IPS-NIHi7 (cell line): ENCODE measurements around the gene OSTC.
A peak's percentile ranks its signal among the peaks of the same experiment; 100 is the strongest.

Experiments
- DNase-seq: peaks from one replicate; pipeline ENCODE4 v3.0.0; 2012; ENCODE audit warnings: mixed read lengths; ENCODE audit errors: extremely low spot score

The OSTC gene

GRCh38 chr4:108650212-108651013 lies at the start of gene OSTC:
Gene OSTC, plus strand, starts transcription at chr4:108650599. Its CDS starts 57 bp downstream, at chr4:108650656.
- peak; percentile 97 for DNase-seq

GRCh38 chr4:108601106-108601505 lies 49.3 kb upstream of the OSTC start:
- DNase-seq: no peak

- DNase-seq: no peak
These were observed 48.9 kb upstream of the OSTC start for GRCh38 chr4:108601532-108601931.

GRCh38 chr4:108602163-108602562 lies 48.2 kb upstream of the OSTC start:
- DNase-seq: no peak

- no peak for DNase-seq
These were observed 43.2 kb upstream of the OSTC start for GRCh38 chr4:108607079-108607815.

- no peak for DNase-seq
These were observed 39.0 kb upstream of the OSTC start for GRCh38 chr4:108611365-108611764.

GRCh38 chr4:108612365-108612764 lies 38.0 kb upstream of the OSTC start:
- no peak for DNase-seq

GRCh38 chr4:108619372-108620100 lies 30.9 kb upstream of the OSTC start:
- DNase-seq: no peak

- peak; percentile 93 for DNase-seq
These were observed 30.1 kb upstream of the OSTC start, which contains the start of gene RPL34 for GRCh38 chr4:108620101-108620932. Gene RPL34, plus strand, starts transcription at chr4:108620576. Its CDS starts 1,384 bp downstream, at chr4:108621960.

- no peak for DNase-seq
These were observed 29.2 kb upstream of the OSTC start for GRCh38 chr4:108620933-108621905.

- DNase-seq: no peak
These were observed 28.4 kb upstream of the OSTC start for GRCh38 chr4:108622022-108622421.

GRCh38 chr4:108622828-108623227 lies 27.6 kb upstream of the OSTC start:
- no peak for DNase-seq

- DNase-seq: no peak
These were observed 25.9 kb upstream of the OSTC start for GRCh38 chr4:108624263-108625056.

GRCh38 chr4:108626056-108626455 lies 24.3 kb upstream of the OSTC start:
- DNase-seq: no peak

GRCh38 chr4:108628411-108628810 lies 22.0 kb upstream of the OSTC start:
- no peak for DNase-seq

- no peak for DNase-seq
These were observed 15.2 kb upstream of the OSTC start for GRCh38 chr4:108635070-108635655.

- no peak for DNase-seq
These were observed 14.2 kb upstream of the OSTC start for GRCh38 chr4:108636246-108636645.

GRCh38 chr4:108637856-108638255 lies 12.5 kb upstream of the OSTC start:
- no peak for DNase-seq

- no peak for DNase-seq
These were observed 6.2 kb upstream of the OSTC start for GRCh38 chr4:108644237-108644636.
